ENCODE results near the gene GLRX. TPM values are rescaled to one million over a fixed set of nuclear protein-coding genes. Genes with fewer than 3 reads are reported as not detected.

Gene GLRX
- polyA plus RNA-seq, 2 of the 4 experiments (the other 2 are of a cell fraction): 106 to 329 TPM

Other genes with a start within 250 kb of the GLRX start
- gene GPR150, start 202.6 kb downstream of the GLRX start, polyA plus RNA-seq (2011; rRNA removed): 0.13 and 0.15 TPM in 2 replicates
- 0.05 to 0.13 TPM in 2 of 3 replicates, not detected in the other for gene GPR150, start 202.6 kb downstream of the GLRX start, polyA plus RNA-seq (2017; fragmentation: RNase III; extraction: RNeasy Plus Mini Kit Qiagen cat#74134 plus additional on column Dnase treatment)
- gene RFESD, start 175.9 kb downstream of the GLRX start, polyA plus RNA-seq (2011; rRNA removed): 4.8 and 5.4 TPM in 2 replicates
- gene RFESD, start 175.9 kb downstream of the GLRX start, polyA plus RNA-seq (2017; fragmentation: RNase III; extraction: RNeasy Plus Mini Kit Qiagen cat#74134 plus additional on column Dnase treatment): 1.6 to 2.1 TPM (median 2.0 TPM) in 3 replicates
- 0.15 and 0.16 TPM in 2 replicates for gene SPATA9, start 139.7 kb downstream of the GLRX start, polyA plus RNA-seq (2011; rRNA removed)
- not detected in 3 replicates for gene SPATA9, start 139.7 kb downstream of the GLRX start, polyA plus RNA-seq (2017; fragmentation: RNase III; extraction: RNeasy Plus Mini Kit Qiagen cat#74134 plus additional on column Dnase treatment)
- gene RHOBTB3, start 91.4 kb downstream of the GLRX start, polyA plus RNA-seq (2011; rRNA removed): 28.6 and 37.5 TPM in 2 replicates
- 7.3 to 11.1 TPM (median 9.1 TPM) in 3 replicates for gene RHOBTB3, start 91.4 kb downstream of the GLRX start, polyA plus RNA-seq (2017; fragmentation: RNase III; extraction: RNeasy Plus Mini Kit Qiagen cat#74134 plus additional on column Dnase treatment)
- 23.8 and 24.2 TPM in 2 replicates for gene ELL2, start 139.1 kb upstream of the GLRX start, polyA plus RNA-seq (2011; rRNA removed)
- gene ELL2, start 139.1 kb upstream of the GLRX start, polyA plus RNA-seq (2017; fragmentation: RNase III; extraction: RNeasy Plus Mini Kit Qiagen cat#74134 plus additional on column Dnase treatment): 9.7 to 12.5 TPM (median 11.8 TPM) in 3 replicates

All from A549 (cell line).